GM19395 (cell line): ENCODE data around the gene ABCA3.
A peak's percentile ranks its signal among the peaks of the same experiment; 100 is the strongest.
"Not testable (repeated sequence)": the region's sequence is repeated elsewhere in the genome, so short reads cannot be mapped to it uniquely, and the experiment has no call there.

Source experiments
- ATAC-seq: cut with Tn5 transposase; IDR thresholded peaks from one replicate; pipeline ENCODE4 v1.9.1; 2021; ENCODE audit warnings: mild to moderate bottlenecking, moderate library complexity; ENCODE audit not compliant: unreplicated experiment

The ABCA3 gene

GRCh38 chr16:2282262-2282661 is 58.3 kb downstream of the ABCA3 start:
- ATAC-seq, result no peak

- no peak for ATAC-seq
Measured at GRCh38 chr16:2280981-2281542, 59.5 kb downstream of the ABCA3 start.

- ATAC-seq, result no peak
Measured at GRCh38 chr16:2280461-2280860, 60.1 kb downstream of the ABCA3 start.

GRCh38 chr16:2278956-2279800 is 61.4 kb downstream of the ABCA3 start:
- ATAC-seq, result no peak

- ATAC-seq, result no peak
Measured at GRCh38 chr16:2278272-2278608, 62.3 kb downstream of the ABCA3 start.

GRCh38 chr16:2277466-2278271 is 62.9 kb downstream of the ABCA3 start:
- ATAC-seq, result no peak

- no peak for ATAC-seq
Measured at GRCh38 chr16:2276368-2277195, 63.9 kb downstream of the ABCA3 start.

- no peak for ATAC-seq
Measured at GRCh38 chr16:2275476-2276367, 64.8 kb downstream of the ABCA3 start.

GRCh38 chr16:2273931-2274330 is 66.6 kb downstream of the ABCA3 start:
- ATAC-seq, result no peak

- ATAC-seq, result no peak
Measured at GRCh38 chr16:2273484-2273883, 67.0 kb downstream of the ABCA3 start.

GRCh38 chr16:2271848-2272461 is 68.6 kb downstream of the ABCA3 start:
- no peak for ATAC-seq

- no peak for ATAC-seq
Measured at GRCh38 chr16:2270588-2271470, 69.7 kb downstream of the ABCA3 start.

GRCh38 chr16:2270070-2270462 is 70.5 kb downstream of the ABCA3 start:
- ATAC-seq, result no peak

GRCh38 chr16:2267913-2268666 is 72.4 kb downstream of the ABCA3 start, which contains the start of gene RNPS1:
Gene RNPS1 (minus strand): TSS chr16:2268126. CDS start chr16:2264643, 3,483 bp downstream.
- ATAC-seq, result peak; percentile 72

GRCh38 chr16:2267505-2267912 is 73.0 kb downstream of the ABCA3 start:
- peak; percentile 56 for ATAC-seq

- ATAC-seq, result not testable (repeated sequence)
Measured at GRCh38 chr16:2266887-2267286, 73.6 kb downstream of the ABCA3 start.

- not testable (repeated sequence) for ATAC-seq
Measured at GRCh38 chr16:2263026-2263425, 77.5 kb downstream of the ABCA3 start.

GRCh38 chr16:2260250-2260649 is 80.3 kb downstream of the ABCA3 start:
- ATAC-seq, result no peak
